Activated naive CD8-positive, alpha-beta T cell treated with anti-CD3 and anti-CD28 coated beads, Interleukin-2, amount 50 U/mL, for 24 hours (primary cell): ENCODE results near the gene LEF1.

Experiments
- ATAC-seq: fragments of 150-1000 bp; cut with Tn5 transposase; one replicate; pipeline ENCODE4 v1.10.0; 2021
- DNase-seq: peaks from one replicate; pipeline ENCODE4 v3.0.0; 2021
- H3K27ac Mint-ChIP-seq: one replicate; pipeline ENCODE4 v1.8.0; 2021; ENCODE audit warnings: mild to moderate bottlenecking, mixed read lengths
- H3K27me3 Mint-ChIP-seq: one replicate; pipeline ENCODE4 v1.8.0; 2021; ENCODE audit warnings: mixed read lengths
- H3K36me3 Mint-ChIP-seq: one replicate; pipeline ENCODE4 v1.8.0; 2021; ENCODE audit warnings: low read depth, mixed read lengths
- H3K4me1 Mint-ChIP-seq: one replicate; pipeline ENCODE4 v1.8.0; 2021; ENCODE audit warnings: mixed read lengths
- H3K4me3 Mint-ChIP-seq: one replicate; pipeline ENCODE4 v1.8.0; 2021; ENCODE audit warnings: mild to moderate bottlenecking, moderate library complexity, mixed read lengths
- H3K9me3 Mint-ChIP-seq: one replicate; pipeline ENCODE4 v1.8.0; 2021; ENCODE audit warnings: mixed read lengths

The LEF1 gene

GRCh38 chr4:108120789-108121188 lies 47.9 kb downstream of the LEF1 start:
- no peak overlapping the region for H3K4me3 Mint-ChIP-seq
- peak overlapping the region; percentile 77 for H3K27ac Mint-ChIP-seq
- no peaks in the 10 kb centered on the region for H3K27me3 Mint-ChIP-seq
- no peak for ATAC-seq
- DNase-seq = no peak
- no peaks in the 10 kb centered on the region for H3K9me3 Mint-ChIP-seq
- H3K36me3 Mint-ChIP-seq = peaks cover 15% of the 10 kb centered on the region
- peaks cover 88% of the 10 kb centered on the region for H3K4me1 Mint-ChIP-seq

DNA sequence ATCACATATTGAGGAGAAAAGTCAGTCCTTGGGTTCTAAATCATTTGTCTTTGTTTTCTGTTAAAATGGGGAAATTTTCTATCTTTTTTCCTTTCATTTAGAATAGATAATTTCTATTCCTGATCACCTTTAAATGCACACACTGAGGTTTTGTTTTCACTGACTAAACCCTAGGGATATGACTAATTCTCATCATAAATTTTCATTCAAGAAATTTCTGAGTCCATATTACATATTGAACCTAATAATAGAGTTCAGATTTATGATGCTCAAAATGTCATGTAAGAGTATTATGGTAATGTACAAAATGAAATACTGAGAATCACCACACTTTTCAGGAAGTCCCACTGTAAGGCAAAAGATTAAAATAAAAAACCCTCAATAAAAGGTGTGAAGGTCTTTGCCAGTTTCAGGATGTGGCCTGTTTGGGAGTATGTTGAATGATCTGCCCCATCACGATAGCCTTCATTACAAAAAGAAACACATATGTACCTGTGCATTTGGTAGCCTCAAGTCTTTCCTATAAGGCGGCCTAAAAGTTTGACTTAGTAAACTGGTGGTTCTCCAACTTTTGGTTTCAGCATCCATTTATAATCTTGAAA lies 49.4 kb downstream of the LEF1 start:
- H3K27ac Mint-ChIP-seq = peak overlapping the region; percentile 90
- DNase-seq (no peak), ATAC-seq (peak; percentile 38)
- peaks cover 10% of the 10 kb centered on the region for H3K36me3 Mint-ChIP-seq
- H3K9me3 Mint-ChIP-seq = no peaks in the 10 kb centered on the region
- peaks cover 90% of the 10 kb centered on the region for H3K4me1 Mint-ChIP-seq
- H3K4me3 Mint-ChIP-seq = peak overlapping the region; percentile 64
- H3K27me3 Mint-ChIP-seq = no peaks in the 10 kb centered on the region

DNA sequence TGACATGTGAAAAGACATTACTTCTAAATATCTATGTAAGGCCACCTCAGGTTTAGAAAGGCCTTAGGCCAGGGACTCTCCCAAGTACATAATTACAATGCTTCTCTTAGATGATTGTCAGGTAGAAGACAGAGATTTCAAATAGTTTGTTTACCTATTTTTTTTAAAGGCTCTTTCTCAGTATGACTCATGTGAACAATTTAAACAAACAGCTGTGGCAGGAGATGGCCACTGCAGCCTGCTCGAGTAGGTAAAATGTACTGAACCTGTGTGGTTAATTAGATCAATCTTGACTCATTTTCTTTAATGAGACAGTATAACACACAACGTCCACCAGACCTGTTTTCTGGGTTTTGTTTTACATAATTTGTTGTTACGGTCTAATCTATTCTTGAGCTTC lies 50.2 kb downstream of the LEF1 start:
- Mint-ChIP-seq H3K27ac (peak overlapping the region; percentile 90), H3K4me3 (peak overlapping the region; percentile 64), H3K9me3 (no peaks in the 10 kb centered on the region), H3K4me1 (peaks cover 94% of the 10 kb centered on the region), H3K27me3 (no peaks in the 10 kb centered on the region), H3K36me3 (peaks cover 10% of the 10 kb centered on the region)
- DNase-seq (no peak), ATAC-seq (no peak)

DNA sequence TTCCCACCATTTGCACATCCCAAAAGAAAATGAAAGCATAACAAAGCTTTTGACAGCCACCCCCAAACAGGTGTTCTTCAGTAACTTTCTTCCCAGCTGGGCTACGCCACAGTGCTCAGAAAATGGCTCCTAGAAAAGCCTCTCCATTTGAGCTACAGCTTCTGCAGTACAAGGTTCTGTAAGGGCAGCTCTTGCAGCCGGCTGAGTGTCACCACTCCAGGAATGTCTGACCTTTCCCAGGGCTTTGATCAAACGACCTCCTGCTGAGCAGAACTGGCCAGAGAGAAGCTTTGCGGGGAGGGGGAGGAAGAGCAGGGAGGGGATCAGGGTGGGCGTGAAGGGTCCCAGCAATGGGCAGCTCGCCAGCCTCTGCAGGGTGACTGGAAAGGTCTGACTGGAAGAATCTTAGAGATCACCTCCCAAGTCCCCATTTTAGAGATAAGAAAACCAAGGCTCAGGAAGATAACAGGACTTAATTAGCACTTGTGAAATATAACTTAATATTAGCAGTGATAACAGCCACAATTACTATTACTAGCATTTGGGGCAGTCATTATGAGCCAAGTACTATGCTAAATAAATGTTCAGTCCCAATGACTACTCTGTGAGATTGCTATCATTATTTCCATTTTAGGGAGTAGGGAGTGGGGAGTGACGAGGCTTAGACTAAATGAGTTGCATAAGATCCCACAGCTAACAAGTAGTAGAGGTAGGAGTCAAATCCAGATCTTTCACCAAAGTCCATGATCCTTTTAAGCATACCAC lies 51.1 kb downstream of the LEF1 start:
- H3K36me3 Mint-ChIP-seq = peaks cover 6% of the 10 kb centered on the region
- peaks cover 96% of the 10 kb centered on the region for H3K4me1 Mint-ChIP-seq
- ATAC-seq (no peak), DNase-seq (no peak)
- H3K4me3 Mint-ChIP-seq = peak overlapping the region; percentile 64
- peak overlapping the region; percentile 90 for H3K27ac Mint-ChIP-seq
- H3K9me3 Mint-ChIP-seq = no peaks in the 10 kb centered on the region
- H3K27me3 Mint-ChIP-seq = no peaks in the 10 kb centered on the region

DNA sequence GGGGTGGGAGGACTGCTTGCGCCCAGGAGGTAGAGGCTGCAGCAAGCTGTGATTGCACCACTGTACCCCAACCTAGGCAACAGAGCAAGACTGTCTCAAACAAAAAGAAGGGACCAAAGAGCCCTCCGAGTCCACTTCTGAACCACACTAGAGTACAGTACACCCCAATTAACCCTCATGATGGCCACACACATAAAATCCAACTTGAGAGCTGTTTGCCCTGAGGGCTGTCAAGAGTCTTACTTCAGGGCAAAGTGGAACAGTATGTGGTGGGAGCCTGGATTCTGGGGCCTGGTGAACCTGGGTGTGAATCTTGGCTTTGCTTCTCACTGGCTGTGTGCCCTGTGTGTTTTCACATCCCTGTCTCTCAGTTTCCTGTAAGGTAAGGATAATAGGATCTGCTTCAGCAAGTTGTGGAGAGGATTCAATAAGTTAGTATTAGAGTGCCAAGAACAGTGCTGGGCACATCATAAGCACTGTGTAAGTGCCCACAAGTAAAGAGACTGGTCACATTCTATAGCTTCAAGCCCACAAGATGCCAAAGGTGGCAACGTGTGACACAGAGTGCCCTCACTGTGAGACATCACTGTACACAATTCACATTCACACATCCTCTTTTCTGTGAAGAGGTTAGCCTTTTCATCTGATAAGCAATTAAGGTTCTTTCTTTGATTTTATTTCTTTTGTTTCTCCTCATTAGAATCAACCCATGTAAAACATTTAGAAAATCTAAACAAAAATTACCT lies 52.1 kb downstream of the LEF1 start:
- peak overlapping the region; percentile 71 for H3K4me3 Mint-ChIP-seq
- peaks cover 6% of the 10 kb centered on the region for H3K36me3 Mint-ChIP-seq
- peak; percentile 60 for ATAC-seq
- H3K9me3 Mint-ChIP-seq = no peaks in the 10 kb centered on the region
- peak overlapping the region; percentile 90 for H3K27ac Mint-ChIP-seq
- no peaks in the 10 kb centered on the region for H3K27me3 Mint-ChIP-seq
- peaks cover 98% of the 10 kb centered on the region for H3K4me1 Mint-ChIP-seq
- no peak for DNase-seq

DNA sequence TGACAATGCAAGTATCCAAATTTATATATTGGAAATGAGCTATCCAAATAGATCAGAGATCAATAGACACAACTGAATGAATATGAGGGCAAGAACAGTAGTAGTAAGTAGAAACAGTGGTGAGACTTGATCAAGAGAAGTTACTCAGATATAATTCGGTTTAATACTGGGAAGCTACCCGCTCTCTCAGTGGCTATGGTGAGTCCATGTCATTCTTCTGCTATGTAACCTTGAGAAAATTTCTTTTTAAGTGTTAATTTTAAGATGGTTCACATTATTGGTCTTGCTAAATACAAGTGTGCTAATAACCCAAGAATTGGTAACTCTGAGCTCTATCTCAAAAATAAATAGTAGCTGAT lies 53.6 kb downstream of the LEF1 start:
- no peak for DNase-seq
- Mint-ChIP-seq H3K4me3 (no peak overlapping the region), H3K27ac (peak overlapping the region; percentile 90), H3K9me3 (no peaks in the 10 kb centered on the region), H3K27me3 (no peaks in the 10 kb centered on the region), H3K4me1 (peaks cover 98% of the 10 kb centered on the region), H3K36me3 (peaks cover 9% of the 10 kb centered on the region)
- no peak for ATAC-seq

GRCh38 chr4:108114503-108114902 lies 54.2 kb downstream of the LEF1 start:
- peaks cover 9% of the 10 kb centered on the region for H3K36me3 Mint-ChIP-seq
- no peak for DNase-seq
- H3K9me3 Mint-ChIP-seq = no peaks in the 10 kb centered on the region
- peaks cover 100% of the 10 kb centered on the region for H3K4me1 Mint-ChIP-seq
- H3K27me3 Mint-ChIP-seq = no peaks in the 10 kb centered on the region
- H3K27ac Mint-ChIP-seq = peak overlapping the region; percentile 90
- peak overlapping the region; percentile 24 for H3K4me3 Mint-ChIP-seq
- no peak for ATAC-seq

- Mint-ChIP-seq H3K36me3 (peaks cover 11% of the 10 kb centered on the region), H3K4me1 (peaks cover 99% of the 10 kb centered on the region), H3K9me3 (no peaks in the 10 kb centered on the region), H3K4me3 (peak overlapping the region; percentile 61), H3K27me3 (no peaks in the 10 kb centered on the region), H3K27ac (peak overlapping the region; percentile 98)
- ATAC-seq (peak; percentile 4), DNase-seq (no peak)
These were observed 55.5 kb downstream of the LEF1 start for GRCh38 chr4:108113229-108113628.

DNA sequence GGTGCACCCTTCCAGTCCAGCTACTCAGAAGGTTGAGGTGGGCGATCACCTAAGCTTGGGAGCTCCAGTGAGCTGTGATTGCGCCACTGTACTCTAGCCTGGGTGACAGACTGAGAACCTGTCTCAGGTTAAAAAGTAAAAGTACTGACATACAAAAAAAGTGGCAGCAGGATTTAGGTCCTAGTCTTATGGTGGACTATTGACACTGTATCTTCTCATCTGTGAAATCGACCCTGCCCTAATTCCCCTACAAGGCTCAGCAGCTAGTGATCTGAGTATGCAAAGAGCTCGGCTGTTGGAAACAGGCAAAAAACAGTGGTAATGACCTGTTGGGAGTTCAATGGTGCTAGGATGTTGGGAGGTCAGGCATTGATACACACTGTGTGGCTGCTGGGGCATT lies 57.0 kb downstream of the LEF1 start:
- Mint-ChIP-seq H3K36me3 (peaks cover 10% of the 10 kb centered on the region), H3K4me1 (peaks cover 98% of the 10 kb centered on the region), H3K4me3 (no peak overlapping the region), H3K9me3 (no peaks in the 10 kb centered on the region), H3K27ac (peak overlapping the region; percentile 98), H3K27me3 (no peaks in the 10 kb centered on the region)
- ATAC-seq (no peak), DNase-seq (no peak)

DNA sequence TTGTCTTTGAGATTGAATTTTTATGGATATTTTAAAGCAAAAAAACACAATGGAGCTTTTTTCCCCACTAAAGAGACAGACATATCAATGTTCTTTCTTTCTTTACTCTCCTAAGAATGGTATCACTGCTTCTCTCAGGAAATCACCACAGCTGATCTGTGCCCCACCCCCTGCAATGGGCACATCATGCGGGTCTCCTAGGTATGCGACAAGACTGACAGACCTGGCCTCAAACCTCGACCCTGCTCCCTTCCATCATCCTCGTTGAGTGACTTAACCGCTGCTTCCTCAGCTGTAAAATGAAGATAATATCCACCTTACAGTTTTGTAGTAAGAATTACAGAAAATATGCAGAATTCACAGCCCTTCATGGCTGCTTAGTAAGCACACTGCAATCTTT lies 58.3 kb downstream of the LEF1 start:
- DNase-seq (no peak), ATAC-seq (no peak)
- Mint-ChIP-seq H3K36me3 (peaks cover 22% of the 10 kb centered on the region), H3K27me3 (no peaks in the 10 kb centered on the region), H3K27ac (peak overlapping the region; percentile 98), H3K9me3 (no peaks in the 10 kb centered on the region), H3K4me1 (peaks cover 98% of the 10 kb centered on the region), H3K4me3 (peak overlapping the region; percentile 60)

- DNase-seq (no peak), ATAC-seq (no peak)
- peak overlapping the region; percentile 98 for H3K27ac Mint-ChIP-seq
- peaks cover 95% of the 10 kb centered on the region for H3K4me1 Mint-ChIP-seq
- peaks cover 22% of the 10 kb centered on the region for H3K36me3 Mint-ChIP-seq
- no peaks in the 10 kb centered on the region for H3K27me3 Mint-ChIP-seq
- H3K9me3 Mint-ChIP-seq = no peaks in the 10 kb centered on the region
- peak overlapping the region; percentile 60 for H3K4me3 Mint-ChIP-seq
These were observed 58.7 kb downstream of the LEF1 start for GRCh38 chr4:108109997-108110416.

GRCh38 chr4:108109111-108109510 lies 59.6 kb downstream of the LEF1 start:
- no peaks in the 10 kb centered on the region for H3K9me3 Mint-ChIP-seq
- H3K4me1 Mint-ChIP-seq = peaks cover 94% of the 10 kb centered on the region
- peak overlapping the region; percentile 60 for H3K4me3 Mint-ChIP-seq
- peak overlapping the region; percentile 98 for H3K27ac Mint-ChIP-seq
- no peaks in the 10 kb centered on the region for H3K27me3 Mint-ChIP-seq
- DNase-seq = no peak
- H3K36me3 Mint-ChIP-seq = peaks cover 26% of the 10 kb centered on the region
- ATAC-seq = no peak

DNA sequence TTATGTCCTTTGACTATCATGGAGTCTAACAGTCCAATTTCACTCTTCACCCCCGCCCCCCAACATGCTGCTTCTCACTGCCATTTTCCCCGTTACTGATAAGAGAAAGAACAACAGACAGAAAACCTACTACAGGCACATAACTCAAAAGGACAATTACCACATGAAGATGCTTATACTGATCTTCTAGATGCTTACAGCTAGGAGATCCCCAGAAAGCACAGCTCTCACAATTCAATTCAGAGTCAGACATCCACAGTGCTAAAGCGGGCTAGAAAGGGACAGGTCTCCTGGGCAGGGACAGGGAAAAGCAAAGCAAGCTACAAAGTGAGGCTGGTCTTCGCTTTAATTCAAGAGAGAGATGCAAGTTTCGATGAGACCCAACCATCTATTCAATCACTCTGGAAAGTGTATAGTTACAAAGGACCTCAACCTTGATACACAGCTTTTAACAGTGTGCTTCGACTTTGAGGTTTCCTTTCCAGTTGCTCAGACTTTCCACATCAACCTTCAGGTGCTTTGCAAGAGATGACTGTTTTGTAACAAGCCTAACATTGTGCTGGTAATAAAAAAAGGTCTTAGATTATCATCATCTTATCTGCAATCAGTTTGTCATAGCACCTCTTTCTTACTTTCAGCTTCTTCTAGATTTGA lies 60.9 kb downstream of the LEF1 start:
- H3K27me3 Mint-ChIP-seq = no peaks in the 10 kb centered on the region
- H3K4me3 Mint-ChIP-seq = peak overlapping the region; percentile 76
- H3K9me3 Mint-ChIP-seq = no peaks in the 10 kb centered on the region
- DNase-seq = no peak
- peak overlapping the region; percentile 98 for H3K27ac Mint-ChIP-seq
- peaks cover 28% of the 10 kb centered on the region for H3K36me3 Mint-ChIP-seq
- peaks cover 94% of the 10 kb centered on the region for H3K4me1 Mint-ChIP-seq
- peak; percentile 89 for ATAC-seq

DNA sequence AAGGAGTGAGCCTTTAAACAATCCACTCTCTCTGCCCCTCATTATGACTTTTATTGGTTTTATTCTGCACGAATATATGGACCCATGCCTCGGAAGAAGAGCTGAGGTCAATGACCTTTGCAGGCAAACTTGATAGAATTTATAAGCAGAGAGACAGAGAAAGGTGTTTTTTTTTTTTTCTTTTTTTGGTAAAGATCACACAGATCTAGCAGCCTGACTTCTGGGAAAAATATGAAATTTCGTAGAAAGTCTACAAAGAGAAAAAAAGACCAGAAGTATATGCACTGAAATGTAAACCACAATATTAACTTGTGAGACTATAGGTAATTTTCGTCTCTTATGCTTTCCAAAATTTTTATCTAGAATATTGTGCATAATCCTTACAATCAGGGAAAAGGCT lies 61.6 kb downstream of the LEF1 start:
- Mint-ChIP-seq H3K9me3 (no peaks in the 10 kb centered on the region), H3K36me3 (peaks cover 25% of the 10 kb centered on the region), H3K27me3 (no peaks in the 10 kb centered on the region), H3K27ac (peak overlapping the region; percentile 98), H3K4me1 (peaks cover 94% of the 10 kb centered on the region), H3K4me3 (peak overlapping the region; percentile 76)
- ATAC-seq (no peak), DNase-seq (no peak)
